HG03469 (cell line): Measurements from ENCODE around the gene DIDO1.

Experiments used
- ATAC-seq: cut with Tn5 transposase; IDR thresholded peaks from one replicate; pipeline ENCODE4 v1.9.1; 2021; ENCODE audit warnings: mild to moderate bottlenecking, moderate library complexity, moderate number of reproducible peaks; ENCODE audit not compliant: unreplicated experiment

DIDO1 gene

GRCh38 chr20:62926229-62927127 lies at the start of gene DIDO1:
DIDO1 (minus strand) TSS chr20:62926505.
- ATAC-seq, result peak; percentile 59

- ATAC-seq, result no peak
Observed at GRCh38 chr20:62975251-62975760, 49.0 kb upstream of the DIDO1 start.

- ATAC-seq, result no peak
Observed at GRCh38 chr20:62972845-62973745, 46.8 kb upstream of the DIDO1 start.

GRCh38 chr20:62971950-62972844 lies 45.9 kb upstream of the DIDO1 start:
- ATAC-seq, result no peak

- no peak for ATAC-seq
Observed at GRCh38 chr20:62971211-62971949, 45.1 kb upstream of the DIDO1 start.

- ATAC-seq, result no peak
Observed at GRCh38 chr20:62970307-62971210, 44.3 kb upstream of the DIDO1 start.

GRCh38 chr20:62969939-62970306 lies 43.6 kb upstream of the DIDO1 start:
- ATAC-seq, result no peak

GRCh38 chr20:62969179-62969760 lies 43.0 kb upstream of the DIDO1 start:
- ATAC-seq, result no peak

- ATAC-seq, result no peak
Observed at GRCh38 chr20:62968378-62969178, 42.3 kb upstream of the DIDO1 start.

- no peak for ATAC-seq
Observed at GRCh38 chr20:62967628-62968351, 41.5 kb upstream of the DIDO1 start.

GRCh38 chr20:62967149-62967501 lies 40.8 kb upstream of the DIDO1 start:
- no peak for ATAC-seq

- ATAC-seq, result no peak
Observed at GRCh38 chr20:62966212-62967148, 40.2 kb upstream of the DIDO1 start.

- ATAC-seq, result no peak
Observed at GRCh38 chr20:62965363-62965771, 39.1 kb upstream of the DIDO1 start.

- no peak for ATAC-seq
Observed at GRCh38 chr20:62964700-62965099, 38.4 kb upstream of the DIDO1 start.

- ATAC-seq, result no peak
Observed at GRCh38 chr20:62963614-62964397, 37.5 kb upstream of the DIDO1 start.
